ENCODE data around the gene TMEM165. TPM values are rescaled to one million over a fixed set of nuclear protein-coding genes. Genes with fewer than 3 reads are reported as not detected.

Gene TMEM165
- polyA plus RNA-seq, 1 donor from 2014 or later: 102 TPM

DNA sequence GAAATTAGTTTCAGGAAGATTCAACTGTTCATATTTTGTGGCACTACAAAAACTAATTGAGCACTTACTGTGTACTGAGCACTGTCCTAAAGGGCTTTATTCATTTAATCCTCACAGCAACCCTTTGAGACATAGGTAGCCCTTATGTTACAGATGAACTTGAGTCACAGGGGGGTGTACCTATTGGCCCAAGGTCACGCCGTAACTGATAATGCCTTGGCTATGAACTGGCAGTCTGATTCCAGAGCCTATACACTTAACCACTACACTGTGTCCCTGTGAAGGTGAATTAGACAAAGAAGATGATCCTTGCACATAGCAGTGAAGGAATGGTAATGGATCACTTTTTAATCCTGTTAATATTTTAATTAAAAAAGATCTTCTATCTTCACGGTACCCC lies 12.0 kb downstream of the TMEM165 start:
- Histone ChIP-seq H3K36me3 (ENCODE audit: insufficient read depth, low read length) (peaks cover 23% of the 10 kb centered on the region), H3K9ac (ENCODE audit: low read length) (no peak overlapping the region), H3K79me2 (replicated peaks; ENCODE audit: insufficient read depth, low read length) (peaks cover 61% of the 10 kb centered on the region), H4K20me1 (ENCODE audit: insufficient read depth) (no peaks in the 10 kb centered on the region), H3K27me3 (ENCODE audit: insufficient read depth, low read depth, low read length) (no peaks in the 10 kb centered on the region), H3K9me2 (ENCODE audit: insufficient read depth, low read length) (no peaks in the 10 kb centered on the region), H3K27ac (ENCODE audit: low read length) (no peak overlapping the region), H3K4me3 (ENCODE audit: low read length) (no peak overlapping the region), H2AFZ (ENCODE audit: low read depth, low read length) (no peak overlapping the region), H3F3A (ENCODE audit: insufficient read depth, low read length, poor library complexity, severe bottlenecking) (no peaks in the 10 kb centered on the region), H3K9me3 (ENCODE audit: low read length) (no peaks in the 10 kb centered on the region), H3K4me2 (ENCODE audit: low read length) (no peak overlapping the region)
- no peak for TF ChIP-seq RAD21 (conservative IDR thresholded peaks at IDR 0.05)
- no peak for TF ChIP-seq POLR2AphosphoS5 (IDR thresholded peaks at IDR 0.05)
- no peak for TF ChIP-seq MXI1 (conservative IDR thresholded peaks at IDR 0.05; ENCODE audit: poor library complexity, severe bottlenecking)
- TF ChIP-seq, protein P1, sequence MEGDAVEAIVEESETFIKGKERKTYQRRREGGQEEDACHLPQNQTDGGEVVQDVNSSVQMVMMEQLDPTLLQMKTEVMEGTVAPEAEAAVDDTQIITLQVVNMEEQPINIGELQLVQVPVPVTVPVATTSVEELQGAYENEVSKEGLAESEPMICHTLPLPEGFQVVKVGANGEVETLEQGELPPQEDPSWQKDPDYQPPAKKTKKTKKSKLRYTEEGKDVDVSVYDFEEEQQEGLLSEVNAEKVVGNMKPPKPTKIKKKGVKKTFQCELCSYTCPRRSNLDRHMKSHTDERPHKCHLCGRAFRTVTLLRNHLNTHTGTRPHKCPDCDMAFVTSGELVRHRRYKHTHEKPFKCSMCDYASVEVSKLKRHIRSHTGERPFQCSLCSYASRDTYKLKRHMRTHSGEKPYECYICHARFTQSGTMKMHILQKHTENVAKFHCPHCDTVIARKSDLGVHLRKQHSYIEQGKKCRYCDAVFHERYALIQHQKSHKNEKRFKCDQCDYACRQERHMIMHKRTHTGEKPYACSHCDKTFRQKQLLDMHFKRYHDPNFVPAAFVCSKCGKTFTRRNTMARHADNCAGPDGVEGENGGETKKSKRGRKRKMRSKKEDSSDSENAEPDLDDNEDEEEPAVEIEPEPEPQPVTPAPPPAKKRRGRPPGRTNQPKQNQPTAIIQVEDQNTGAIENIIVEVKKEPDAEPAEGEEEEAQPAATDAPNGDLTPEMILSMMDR (IDR thresholded peaks at IDR 0.05; ENCODE audit: poor library complexity, severe bottlenecking): no peak
- TF ChIP-seq EP300 (conservative IDR thresholded peaks at IDR 0.05; ENCODE audit: poor library complexity, severe bottlenecking): no peak
- no peak for TF ChIP-seq TAF1 (IDR thresholded peaks at IDR 0.05; ENCODE audit: low read depth)
- TF ChIP-seq, protein P2, sequence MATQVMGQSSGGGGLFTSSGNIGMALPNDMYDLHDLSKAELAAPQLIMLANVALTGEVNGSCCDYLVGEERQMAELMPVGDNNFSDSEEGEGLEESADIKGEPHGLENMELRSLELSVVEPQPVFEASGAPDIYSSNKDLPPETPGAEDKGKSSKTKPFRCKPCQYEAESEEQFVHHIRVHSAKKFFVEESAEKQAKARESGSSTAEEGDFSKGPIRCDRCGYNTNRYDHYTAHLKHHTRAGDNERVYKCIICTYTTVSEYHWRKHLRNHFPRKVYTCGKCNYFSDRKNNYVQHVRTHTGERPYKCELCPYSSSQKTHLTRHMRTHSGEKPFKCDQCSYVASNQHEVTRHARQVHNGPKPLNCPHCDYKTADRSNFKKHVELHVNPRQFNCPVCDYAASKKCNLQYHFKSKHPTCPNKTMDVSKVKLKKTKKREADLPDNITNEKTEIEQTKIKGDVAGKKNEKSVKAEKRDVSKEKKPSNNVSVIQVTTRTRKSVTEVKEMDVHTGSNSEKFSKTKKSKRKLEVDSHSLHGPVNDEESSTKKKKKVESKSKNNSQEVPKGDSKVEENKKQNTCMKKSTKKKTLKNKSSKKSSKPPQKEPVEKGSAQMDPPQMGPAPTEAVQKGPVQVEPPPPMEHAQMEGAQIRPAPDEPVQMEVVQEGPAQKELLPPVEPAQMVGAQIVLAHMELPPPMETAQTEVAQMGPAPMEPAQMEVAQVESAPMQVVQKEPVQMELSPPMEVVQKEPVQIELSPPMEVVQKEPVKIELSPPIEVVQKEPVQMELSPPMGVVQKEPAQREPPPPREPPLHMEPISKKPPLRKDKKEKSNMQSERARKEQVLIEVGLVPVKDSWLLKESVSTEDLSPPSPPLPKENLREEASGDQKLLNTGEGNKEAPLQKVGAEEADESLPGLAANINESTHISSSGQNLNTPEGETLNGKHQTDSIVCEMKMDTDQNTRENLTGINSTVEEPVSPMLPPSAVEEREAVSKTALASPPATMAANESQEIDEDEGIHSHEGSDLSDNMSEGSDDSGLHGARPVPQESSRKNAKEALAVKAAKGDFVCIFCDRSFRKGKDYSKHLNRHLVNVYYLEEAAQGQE (IDR thresholded peaks at IDR 0.05; ENCODE audit: borderline replicate concordance): no peak
- no peak for TF ChIP-seq EZH2 (IDR thresholded peaks at IDR 0.05; ENCODE audit: borderline replicate concordance, insufficient read depth, low read length, poor library complexity, severe bottlenecking)
- TF ChIP-seq SMC3 (conservative IDR thresholded peaks at IDR 0.05; ENCODE audit: poor library complexity): no peak

DNA sequence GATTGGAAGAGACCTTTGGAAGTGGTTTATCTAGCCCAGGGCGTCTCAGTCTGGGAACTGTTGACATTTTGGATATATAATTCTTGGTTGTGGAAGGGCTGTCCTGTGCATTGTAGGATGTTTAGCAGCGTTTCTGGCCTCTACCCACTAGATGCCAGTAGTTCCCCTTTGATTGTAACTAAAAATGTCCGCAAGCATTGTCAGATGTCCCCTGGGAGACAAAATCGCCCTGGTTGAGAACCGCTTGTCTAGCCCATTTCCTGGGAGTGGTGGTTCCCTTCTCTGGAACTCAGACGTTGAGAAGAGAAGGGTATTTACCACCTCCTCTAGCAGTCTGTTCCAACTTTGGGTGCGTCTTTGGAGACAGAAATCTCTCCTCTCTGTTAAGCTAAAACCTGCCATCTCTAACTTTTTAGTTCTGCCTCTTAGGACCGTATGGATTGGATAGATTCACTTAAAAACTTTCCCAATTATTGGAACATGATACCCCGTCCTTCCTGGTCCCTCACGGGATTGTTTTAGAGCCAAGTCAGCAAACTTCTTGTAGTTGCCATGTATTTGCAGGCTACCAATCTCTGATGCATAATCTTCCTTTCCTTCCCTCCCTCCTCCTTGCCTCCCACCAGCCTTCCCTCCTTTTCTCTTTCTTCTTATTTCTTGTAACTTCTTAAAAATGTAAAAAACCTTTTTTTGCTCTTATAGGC lies 13.9 kb downstream of the TMEM165 start:
- H3K27me3 ChIP-seq (ENCODE audit: insufficient read depth, low read depth, low read length): no peaks in the 10 kb centered on the region
- H2AFZ ChIP-seq (ENCODE audit: low read depth, low read length): no peak overlapping the region
- peaks cover 51% of the 10 kb centered on the region for H3K79me2 ChIP-seq (replicated peaks; ENCODE audit: insufficient read depth, low read length)
- H3K9me3 ChIP-seq (ENCODE audit: low read length): no peaks in the 10 kb centered on the region
- H3K9ac ChIP-seq (ENCODE audit: low read length): no peak overlapping the region
- no peak overlapping the region for H3K27ac ChIP-seq (ENCODE audit: low read length)
- H3F3A ChIP-seq (ENCODE audit: insufficient read depth, low read length, poor library complexity, severe bottlenecking): no peaks in the 10 kb centered on the region
- TF ChIP-seq, protein P1 (IDR thresholded peaks at IDR 0.05; ENCODE audit: poor library complexity, severe bottlenecking): peak; percentile 30
- no peak for TF ChIP-seq EP300 (conservative IDR thresholded peaks at IDR 0.05; ENCODE audit: poor library complexity, severe bottlenecking)
- no peak overlapping the region for H3K4me2 ChIP-seq (ENCODE audit: low read length)
- no peaks in the 10 kb centered on the region for H4K20me1 ChIP-seq (ENCODE audit: insufficient read depth)
- no peaks in the 10 kb centered on the region for H3K9me2 ChIP-seq (ENCODE audit: insufficient read depth, low read length)
- peaks cover 19% of the 10 kb centered on the region for H3K36me3 ChIP-seq (ENCODE audit: insufficient read depth, low read length)
- no peak overlapping the region for H3K4me3 ChIP-seq (ENCODE audit: low read length)
